GM18951 (cell line): ENCODE results near the gene GRID1.
"Not testable (repeated sequence)": the region's sequence is repeated elsewhere in the genome, so short reads cannot be mapped to it uniquely, and the experiment has no call there.

Experiments
- POLR2A ChIP-seq: IDR thresholded peaks from 4 replicates; pipeline ENCODE4 v1.6.1; 2011; ENCODE audit warnings: mild to moderate bottlenecking; ENCODE audit not compliant: insufficient read length, insufficient read depth; ENCODE audit errors: extremely low read depth
- in situ Hi-C: fragments of 300-500 bp; cut with MboI; formaldehyde crosslinking; loops from one replicate; pipeline ENCODE4 v1.12.0; 2022; ENCODE audit warnings: low sequenced_read_pairs, mixed read lengths, inconsistent platforms; ENCODE audit not compliant: unreplicated experiment

Gene GRID1

DNA sequence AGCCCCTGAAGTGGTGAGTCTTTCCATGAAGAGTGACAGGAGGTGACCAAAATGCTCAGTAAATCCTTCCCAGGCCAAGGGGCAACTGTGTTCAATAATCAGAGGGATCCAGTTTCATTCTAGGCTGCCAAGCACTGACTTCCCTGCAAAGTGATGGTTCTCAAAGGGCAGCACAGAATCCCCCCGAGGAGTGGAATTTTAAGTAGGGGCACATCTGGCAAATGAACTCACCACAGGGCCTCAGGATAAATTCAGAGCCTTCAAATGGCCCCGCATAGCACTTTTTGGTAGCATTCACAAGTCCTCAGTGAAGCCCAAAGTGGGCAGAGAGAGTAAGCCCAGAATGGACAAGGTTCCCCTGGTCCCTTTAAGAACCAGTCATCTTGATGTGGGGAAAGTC lies 602.5 kb downstream of the GRID1 start:
- TF ChIP-seq POLR2A = no peak
- in situ Hi-C loops = no loop called here

DNA sequence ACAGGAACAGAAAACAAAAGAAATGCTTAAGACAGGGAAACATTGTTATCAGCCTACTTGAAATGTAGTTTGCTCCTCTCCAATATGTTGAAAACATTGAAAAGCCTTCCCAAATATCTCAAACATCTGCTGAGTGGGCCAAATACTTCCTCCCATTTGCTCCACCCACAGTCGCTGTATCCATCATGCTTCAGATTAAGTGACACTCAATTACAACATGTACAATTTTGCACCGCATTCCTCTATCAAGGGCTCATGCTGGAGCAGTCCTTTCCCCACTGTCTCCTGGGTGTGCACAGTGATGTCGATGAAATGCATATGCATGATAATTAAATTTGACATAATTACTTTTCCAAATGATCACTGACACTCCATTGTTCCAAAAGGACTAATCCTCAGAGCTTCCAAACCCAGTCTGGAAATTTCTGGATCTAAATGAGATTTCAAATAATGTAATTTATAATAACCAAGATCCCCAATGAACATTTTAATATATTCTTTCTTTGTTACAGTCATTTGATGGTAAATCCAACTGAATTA lies 604.6 kb downstream of the GRID1 start:
- no peak for TF ChIP-seq POLR2A
- in situ Hi-C loops = no loop called here

DNA sequence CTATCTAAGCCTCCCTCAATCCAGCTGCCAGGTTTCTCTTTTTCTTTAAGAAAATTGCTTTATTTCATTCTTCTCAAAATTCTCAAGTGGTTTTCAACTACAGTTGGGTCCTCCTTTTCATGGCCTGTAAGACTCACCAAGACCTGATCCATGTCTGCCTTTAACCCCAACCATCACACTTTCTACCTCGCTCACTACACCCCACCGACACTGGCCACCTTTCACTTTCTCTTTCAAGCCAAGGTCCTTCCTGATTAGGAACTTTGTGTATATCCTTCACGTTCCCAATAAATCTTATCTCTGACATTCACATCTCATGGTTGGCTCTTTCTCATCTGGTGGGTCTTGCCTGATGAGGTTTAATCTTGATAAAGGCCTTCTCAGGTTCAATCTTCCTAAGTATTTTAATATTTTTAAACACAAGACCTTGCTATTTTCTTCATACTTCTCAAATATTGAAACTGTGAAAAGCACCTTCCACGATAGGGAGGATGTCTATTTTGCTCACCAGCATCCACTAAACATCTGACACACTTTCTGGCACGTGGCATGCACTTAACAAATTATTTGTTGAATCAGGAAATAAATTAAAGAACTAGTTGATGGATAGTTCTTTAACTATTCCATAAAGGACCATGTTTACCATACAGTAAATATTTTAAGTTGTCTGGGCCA lies 624.8 kb downstream of the GRID1 start:
- TF ChIP-seq POLR2A = no peak
- in situ Hi-C loops = no loop called here

DNA sequence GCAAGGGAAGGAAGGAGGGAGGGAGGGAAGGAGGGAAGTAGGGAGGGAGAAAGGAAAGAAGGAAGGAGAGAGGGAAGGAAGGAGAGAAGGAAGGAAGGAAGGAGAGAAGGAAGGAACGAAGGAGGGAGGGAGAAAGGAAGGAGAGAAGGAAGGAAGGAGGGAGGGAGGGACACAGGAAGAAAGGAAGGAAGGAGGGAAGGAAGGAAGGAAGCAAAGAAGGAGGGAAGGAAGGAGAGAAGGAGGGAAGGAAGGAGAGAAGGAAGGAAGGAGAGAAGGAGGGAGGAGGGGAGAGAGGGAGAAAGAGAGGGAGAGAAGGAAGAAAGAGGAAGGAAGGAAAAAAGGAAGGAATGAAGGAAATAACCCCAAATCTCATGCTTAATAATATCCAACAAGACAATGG lies 630.6 kb downstream of the GRID1 start:
- in situ Hi-C loops = no loop called here
- no peak for TF ChIP-seq POLR2A

DNA sequence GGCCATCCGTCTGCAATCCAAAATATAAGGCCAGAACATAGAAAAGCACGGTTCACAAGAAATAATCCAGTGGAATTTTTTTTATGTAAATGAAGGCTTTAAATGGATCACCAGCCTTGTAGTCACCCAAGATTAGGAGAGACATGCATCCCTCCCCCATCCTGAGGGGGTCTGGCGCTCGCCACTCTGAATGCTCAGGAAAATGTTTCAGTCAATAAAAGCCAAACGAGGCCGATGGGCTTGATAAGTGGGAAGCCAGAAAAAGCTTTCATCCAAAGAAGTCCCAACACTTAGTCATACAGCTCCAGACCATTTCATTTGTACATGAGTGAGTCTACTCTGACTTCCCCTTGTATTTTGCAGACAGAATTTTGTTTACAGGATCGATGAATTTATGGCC lies 631.8 kb downstream of the GRID1 start:
- TF ChIP-seq POLR2A = no peak
- in situ Hi-C loops = no loop called here

DNA sequence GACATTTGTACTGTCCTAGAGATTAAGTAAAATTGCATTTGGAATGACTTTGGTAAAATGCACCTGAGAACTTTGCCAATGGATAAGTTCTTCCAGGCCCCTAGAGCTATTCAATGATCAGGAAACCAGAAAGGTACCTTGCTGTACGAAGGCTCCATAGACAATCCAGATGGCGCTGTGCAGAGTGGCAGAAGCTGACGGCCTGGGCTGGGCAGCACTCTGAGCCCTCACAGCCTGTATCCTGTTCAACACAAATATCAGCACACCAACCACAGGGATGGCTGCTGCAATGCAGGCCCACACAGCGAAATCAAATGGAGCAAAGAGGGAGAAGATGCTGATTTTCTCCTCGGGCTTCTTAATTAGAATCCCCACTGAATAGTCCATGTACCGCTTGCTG lies 642.4 kb downstream of the GRID1 start:
- in situ Hi-C loops = no loop called here
- TF ChIP-seq POLR2A = no peak

DNA sequence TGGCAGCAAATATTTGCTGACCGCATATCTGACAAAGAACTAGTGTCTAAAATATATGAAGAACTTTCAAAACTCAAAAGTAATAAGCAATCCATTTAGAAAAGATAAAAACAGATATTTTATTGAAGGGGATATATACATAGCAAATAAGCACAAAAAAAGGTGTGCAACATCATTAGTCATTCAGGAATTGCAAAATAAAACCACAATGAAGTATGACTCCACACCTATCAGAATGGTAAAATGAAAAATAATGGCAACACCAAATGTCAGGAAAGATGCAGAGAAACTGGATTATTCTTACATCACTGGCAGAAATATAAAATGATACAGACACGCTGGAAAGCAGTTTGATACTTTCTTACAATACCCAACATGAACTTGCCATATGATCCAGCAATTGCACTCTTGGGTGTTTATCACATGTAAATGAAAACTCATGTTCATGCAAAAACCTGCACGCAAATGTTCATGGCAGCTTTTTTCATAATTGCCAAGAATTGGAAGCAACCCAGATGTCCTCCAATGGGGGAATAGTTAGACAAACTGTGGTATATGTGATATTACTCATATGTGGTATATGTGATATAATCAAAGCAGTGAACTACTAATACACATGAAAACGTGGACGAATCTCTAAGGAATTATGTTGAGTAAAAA lies 645.5 kb downstream of the GRID1 start:
- no peak for TF ChIP-seq POLR2A
- in situ Hi-C loops = no loop called here

DNA sequence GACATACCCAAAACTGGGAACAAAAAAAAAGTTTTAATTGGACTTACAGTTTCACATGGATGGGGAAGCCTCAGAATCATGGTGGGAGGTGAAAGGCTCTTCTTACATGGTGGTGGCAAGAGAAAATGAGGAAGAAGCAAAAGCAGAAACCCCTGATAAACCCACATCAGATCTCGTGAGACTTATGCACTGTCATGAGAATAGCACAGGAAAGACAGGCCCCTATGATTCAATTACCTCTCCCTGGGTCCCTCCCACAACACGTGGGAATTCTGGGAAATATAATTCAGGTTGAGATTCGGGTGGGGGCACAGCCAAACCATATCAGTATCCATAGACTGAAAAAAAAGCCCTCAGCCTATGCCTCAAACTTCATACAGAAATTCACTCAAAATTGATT lies 647.2 kb downstream of the GRID1 start:
- no peak for TF ChIP-seq POLR2A
- in situ Hi-C loops = no loop called here

DNA sequence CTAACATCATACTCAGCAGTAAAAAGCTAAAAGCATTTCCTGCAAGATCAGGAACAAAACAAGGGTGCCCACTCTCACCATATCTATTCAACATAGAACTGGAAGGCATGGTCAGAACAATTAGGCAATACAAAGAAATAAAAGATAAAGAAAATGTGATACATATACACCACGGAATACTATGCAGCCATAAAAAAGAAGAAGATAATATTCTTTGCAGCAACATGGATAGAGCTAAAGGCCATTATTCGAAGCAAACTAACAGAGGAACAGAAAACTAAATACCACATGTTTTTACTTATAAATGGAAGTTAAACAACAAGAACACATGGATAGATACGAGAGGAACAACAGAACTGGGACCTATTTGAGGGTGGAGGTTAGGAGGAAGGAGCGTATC lies 652.7 kb downstream of the GRID1 start:
- in situ Hi-C loops = no loop called here
- TF ChIP-seq POLR2A = no peak

DNA sequence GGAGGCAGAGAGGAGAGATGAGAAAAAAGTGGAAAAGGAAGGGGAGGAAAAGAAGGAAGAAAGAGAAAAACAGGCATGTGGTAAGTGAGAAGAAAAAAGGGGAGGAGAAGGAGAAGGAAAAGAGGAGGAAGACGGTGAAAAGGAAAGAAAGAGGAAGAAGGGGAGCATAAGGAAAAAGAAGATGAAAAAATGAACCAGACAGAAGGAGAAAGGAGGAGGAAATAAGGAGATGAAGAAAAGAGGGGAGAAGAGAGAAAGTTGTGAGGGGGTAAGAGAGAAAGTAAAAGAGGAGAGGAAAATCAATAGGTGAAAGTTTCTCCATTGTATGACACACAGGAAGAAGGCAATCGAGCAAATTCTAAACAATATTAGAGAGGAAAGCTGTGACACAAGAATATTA lies 663.8 kb downstream of the GRID1 start:
- no peak for TF ChIP-seq POLR2A
- in situ Hi-C loops = no loop called here

DNA sequence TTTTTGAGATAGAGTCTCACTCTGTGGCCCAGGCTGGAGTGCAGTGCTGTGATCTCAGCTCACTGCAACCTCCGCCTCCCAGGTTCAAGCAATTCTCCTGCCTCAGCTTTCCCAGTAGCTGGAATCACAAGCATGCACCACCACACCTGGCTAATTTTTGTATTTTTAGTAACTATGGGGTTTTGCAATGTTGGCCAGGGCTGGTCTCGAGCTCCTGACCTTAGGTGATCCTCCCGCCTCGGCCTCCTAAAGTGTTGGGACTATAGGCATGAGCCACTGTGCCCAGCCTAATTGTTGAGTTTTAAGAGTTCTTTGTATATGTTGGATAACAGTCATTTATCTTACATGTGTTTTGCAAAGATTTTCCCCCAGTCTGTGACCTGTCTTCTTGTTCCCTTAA lies 667.5 kb downstream of the GRID1 start:
- in situ Hi-C loops = not testable (repeated sequence)

DNA sequence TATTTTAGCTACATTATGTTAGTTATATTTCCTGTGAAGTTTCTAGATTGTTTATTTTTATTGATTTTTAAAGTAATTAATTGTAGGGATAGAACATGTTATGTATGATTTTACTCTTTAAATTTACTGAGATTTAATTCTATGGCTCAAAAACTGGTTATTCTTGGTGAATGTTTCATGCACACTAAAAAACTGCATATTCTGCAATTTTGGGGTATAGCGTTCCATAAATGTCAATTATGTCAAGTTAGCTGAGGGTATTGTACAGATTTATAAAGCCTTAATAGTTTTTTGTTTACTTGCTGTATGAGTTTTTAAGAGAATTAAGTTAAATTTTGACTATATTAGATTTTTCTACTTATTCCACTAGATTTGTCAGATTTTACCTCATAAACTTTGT lies 669.7 kb downstream of the GRID1 start:
- in situ Hi-C loops = no loop called here
- TF ChIP-seq POLR2A = no peak

DNA sequence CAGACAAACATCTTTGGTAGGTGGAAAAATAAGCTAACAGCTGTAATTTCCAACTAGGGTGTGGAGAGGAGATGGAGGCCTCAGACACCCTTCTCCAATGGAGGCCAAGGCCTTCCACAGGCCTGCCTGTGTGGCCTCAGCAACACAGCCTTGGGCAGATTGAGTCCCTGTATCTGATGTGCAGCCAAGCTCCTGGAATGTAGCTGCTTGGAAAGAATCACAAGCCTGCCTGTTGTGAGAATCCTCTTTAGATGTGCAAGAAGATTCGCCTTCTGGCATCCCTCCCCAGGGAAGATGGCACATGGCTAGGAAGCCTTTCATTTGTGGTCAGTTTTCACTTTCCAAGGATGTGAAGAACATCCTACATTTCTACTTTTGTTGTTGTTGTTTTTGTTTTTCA lies 684.0 kb downstream of the GRID1 start:
- TF ChIP-seq POLR2A = no peak
- in situ Hi-C loops = no loop called here

DNA sequence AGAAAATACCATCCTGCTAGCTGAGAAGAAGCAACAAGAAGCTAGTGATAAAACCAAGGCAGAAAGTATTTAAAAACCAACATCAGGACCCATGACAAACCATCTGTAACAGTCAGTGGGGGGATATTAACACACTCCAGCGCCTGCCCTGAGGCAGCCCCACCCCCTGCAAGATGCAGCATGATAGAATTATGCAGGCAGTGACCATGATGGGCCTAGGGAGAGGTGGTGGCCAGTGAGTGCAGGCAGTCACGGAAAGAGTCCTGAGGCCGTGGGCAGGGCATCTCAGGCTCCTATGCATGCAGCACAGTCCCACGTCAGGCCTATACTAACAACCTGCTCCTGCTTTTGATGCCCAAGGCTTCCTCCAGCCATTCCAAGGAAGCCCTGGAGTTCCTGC lies 686.9 kb downstream of the GRID1 start:
- in situ Hi-C loops = no loop called here
- no peak for TF ChIP-seq POLR2A

DNA sequence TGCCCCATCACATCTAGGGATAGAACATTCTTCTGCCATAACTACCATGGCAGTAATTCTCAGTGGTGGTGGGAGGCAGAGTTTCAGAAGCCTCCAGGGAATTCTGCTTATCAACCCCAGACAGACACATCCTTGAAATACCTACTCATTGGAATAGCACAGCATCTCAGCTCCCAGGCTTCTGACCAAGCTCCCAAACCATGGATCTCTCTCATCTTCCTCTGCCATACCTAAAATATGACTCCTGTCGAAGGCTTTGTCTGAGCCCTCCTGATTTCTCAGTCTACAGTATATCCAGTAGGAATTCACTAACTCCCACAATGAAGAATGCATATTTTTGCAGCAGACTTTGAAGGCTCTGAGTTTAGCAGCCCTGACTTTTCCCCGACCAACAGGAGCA lies 687.5 kb downstream of the GRID1 start:
- TF ChIP-seq POLR2A = no peak
- in situ Hi-C loops = no loop called here

DNA sequence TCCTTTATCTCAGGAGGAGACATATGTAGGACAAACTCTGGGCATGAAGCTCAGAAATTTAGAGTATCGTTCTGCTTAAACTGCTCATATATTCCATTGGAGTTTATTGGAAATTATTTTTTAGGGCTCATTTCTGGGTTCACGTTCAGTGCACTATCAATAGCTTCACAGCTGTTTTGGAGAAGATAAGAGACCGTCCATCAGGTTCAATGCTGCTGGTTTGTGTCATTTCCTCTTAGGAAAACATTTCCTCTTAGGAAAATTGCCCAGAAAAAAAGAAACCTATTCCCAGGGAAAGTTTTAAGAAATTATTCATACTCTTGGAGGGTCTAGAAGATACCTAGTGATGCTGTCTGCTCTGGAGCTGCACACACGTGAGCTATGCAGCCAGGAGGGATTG lies 691.7 kb downstream of the GRID1 start:
- in situ Hi-C loops = no loop called here
- TF ChIP-seq POLR2A = no peak
